LNCaP clone FGC (cell line): ENCODE measurements around the gene P2RX2.

ENCODE experiments used
- DNase-seq: peaks from one replicate; pipeline ENCODE4 v3.0.0-alpha.2; 2011; ENCODE audit warnings: low read depth
- H3K4me3 ChIP-seq: 2 replicates; pipeline ENCODE4 v1.5.1; 2011; ENCODE audit warnings: mild to moderate bottlenecking, low read depth, low read length, control low read depth
- TF ChIP-seq, protein P1 (sequence below): IDR thresholded peaks from 2 replicates; pipeline ENCODE4 v1.5.1; 2012; ENCODE audit warnings: mild to moderate bottlenecking; ENCODE audit not compliant: control insufficient read depth, insufficient read depth; ENCODE audit errors: extremely low read depth

The P2RX2 gene

DNA sequence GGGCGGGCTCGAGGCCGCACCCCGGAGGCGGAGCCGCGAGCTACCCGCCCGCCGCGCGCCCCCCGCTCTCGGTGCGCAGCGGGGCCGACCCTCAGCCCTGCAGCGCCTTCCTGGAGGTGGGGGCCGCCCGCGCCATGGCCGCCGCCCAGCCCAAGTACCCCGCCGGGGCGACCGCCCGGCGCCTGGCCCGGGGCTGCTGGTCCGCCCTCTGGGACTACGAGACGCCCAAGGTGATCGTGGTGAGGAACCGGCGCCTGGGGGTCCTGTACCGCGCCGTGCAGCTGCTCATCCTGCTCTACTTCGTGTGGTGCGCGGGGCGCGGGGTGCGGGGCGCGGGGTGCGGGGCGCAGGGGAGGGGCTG lies at the start of gene P2RX2:
Gene P2RX2, plus strand, starts transcription at position 94 of the 361 bp plus-strand sequence. Its CDS starts 41 bp downstream, at position 135.
- peak within 1 kb of the TSS; percentile 31 for H3K4me3 ChIP-seq
- DNase-seq = no peak
- TF ChIP-seq, protein P1, sequence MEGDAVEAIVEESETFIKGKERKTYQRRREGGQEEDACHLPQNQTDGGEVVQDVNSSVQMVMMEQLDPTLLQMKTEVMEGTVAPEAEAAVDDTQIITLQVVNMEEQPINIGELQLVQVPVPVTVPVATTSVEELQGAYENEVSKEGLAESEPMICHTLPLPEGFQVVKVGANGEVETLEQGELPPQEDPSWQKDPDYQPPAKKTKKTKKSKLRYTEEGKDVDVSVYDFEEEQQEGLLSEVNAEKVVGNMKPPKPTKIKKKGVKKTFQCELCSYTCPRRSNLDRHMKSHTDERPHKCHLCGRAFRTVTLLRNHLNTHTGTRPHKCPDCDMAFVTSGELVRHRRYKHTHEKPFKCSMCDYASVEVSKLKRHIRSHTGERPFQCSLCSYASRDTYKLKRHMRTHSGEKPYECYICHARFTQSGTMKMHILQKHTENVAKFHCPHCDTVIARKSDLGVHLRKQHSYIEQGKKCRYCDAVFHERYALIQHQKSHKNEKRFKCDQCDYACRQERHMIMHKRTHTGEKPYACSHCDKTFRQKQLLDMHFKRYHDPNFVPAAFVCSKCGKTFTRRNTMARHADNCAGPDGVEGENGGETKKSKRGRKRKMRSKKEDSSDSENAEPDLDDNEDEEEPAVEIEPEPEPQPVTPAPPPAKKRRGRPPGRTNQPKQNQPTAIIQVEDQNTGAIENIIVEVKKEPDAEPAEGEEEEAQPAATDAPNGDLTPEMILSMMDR = no peak

DNA sequence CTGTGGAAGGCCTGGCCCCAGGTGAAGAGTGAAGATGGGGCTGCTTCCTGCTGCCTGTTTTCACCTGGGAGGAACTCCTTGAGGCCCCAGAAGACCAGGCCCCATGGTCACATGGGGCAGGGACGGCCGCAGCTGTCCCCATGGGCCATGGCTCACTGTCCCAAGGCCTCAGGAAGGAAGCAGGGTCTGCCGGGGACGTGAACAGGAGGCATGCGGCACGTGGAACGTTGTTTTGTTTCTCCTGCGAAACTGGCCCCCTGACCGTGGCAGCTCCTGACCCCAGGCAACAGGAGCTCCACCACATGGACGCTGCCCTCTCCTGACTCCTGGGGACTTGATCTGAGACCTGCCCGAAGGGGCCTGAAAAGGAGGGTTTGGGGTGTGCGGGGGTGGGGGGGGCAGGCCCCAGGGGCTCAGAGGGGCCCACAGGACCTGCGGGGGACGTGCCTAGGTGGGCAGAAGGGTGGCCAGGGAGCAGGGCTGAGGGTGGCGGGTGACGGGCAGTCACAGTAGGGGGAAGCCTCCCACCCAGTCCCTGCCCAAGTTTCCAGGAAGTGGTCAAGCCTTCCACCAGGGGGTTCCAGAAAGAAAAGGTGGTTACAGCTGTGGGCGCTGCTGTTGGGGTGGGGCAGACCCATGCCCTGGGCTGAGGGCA lies 49.6 kb upstream of the P2RX2 start:
- TF ChIP-seq, protein P1 = 0 out of 2 replicates have a peak, but pooled peaks have one; percentile 9
- DNase-seq = no peak
- no peak overlapping the region for H3K4me3 ChIP-seq

DNA sequence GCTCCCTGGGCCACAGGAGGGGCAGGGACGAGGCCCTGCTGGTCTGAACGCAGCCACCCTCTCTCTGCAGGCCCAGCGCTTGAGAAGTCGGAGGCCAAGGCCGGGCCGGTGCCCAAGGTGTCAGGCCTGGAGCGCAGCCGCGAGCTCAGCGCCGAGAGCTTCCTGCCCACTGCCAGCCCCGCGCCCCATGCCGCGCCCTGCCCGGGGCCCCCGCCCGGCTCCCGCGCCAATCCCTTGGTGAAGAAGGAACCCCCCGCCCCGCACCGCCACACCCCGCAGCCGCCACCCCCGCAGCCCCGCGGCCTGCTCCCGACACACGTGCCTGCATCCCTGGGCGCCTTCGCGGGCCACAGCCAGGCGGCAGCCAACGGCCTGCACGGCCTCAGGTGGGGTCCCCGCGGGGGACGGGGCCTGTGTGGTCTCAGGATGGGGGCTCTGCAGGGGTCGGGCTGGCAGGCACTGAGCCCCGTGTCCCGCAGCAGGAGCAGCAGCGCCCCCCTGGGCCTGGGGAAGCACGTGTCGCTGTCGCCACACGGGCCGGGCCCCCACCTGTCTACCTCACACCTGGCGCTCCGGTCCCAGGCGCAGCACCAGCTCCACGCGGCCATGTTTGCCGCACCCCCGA lies 48.6 kb upstream of the P2RX2 start:
- TF ChIP-seq, protein P1 = no peak
- DNase-seq = no peak

DNA sequence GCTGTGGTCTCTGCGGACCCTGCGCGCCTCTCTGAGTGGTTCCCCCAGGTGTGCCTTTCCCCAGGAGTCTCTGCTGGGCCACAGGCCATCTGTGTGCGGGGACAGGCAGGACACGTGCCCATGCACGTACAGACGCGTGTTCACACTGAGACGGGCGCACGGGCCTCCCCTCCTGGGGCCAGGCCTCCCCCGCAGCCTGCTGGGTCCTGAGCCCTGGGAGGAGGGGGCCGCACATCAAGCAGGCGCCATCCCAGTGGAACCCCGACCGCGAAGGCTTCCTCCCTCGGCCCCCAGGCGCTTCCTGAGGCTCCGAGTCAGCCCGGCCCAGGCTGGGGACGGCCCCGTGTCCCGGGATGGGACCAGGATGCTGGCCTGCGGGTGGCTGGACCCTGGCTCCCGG lies 47.9 kb upstream of the P2RX2 start:
- DNase-seq = no peak
- TF ChIP-seq, protein P1 = no peak
- no peak overlapping the region for H3K4me3 ChIP-seq

More for the DNA sequence above, 48.6 kb upstream of the P2RX2 start:
- H3K4me3 ChIP-seq = no peak overlapping the region

DNA sequence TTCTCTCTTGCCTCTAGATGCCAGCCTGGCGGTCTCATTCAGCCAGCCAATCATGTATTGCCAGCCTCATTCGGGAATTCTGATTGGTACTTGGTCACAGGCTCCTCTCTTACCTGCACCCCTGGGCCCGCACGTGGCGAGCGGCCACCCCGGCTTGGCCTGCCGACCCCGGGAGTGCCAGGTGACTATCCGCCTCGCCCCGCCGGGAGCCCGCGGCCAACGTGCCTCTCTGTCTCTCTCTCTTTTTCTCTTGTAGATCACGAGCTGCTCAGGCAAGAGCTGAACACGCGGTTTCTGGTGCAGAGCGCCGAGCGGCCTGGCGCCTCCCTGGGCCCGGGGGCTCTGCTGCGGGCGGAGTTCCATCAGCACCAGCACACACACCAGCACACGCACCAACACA lies 47.5 kb upstream of the P2RX2 start:
- DNase-seq = no peak
- H3K4me3 ChIP-seq = no peak overlapping the region
- TF ChIP-seq, protein P1 = no peak

DNA sequence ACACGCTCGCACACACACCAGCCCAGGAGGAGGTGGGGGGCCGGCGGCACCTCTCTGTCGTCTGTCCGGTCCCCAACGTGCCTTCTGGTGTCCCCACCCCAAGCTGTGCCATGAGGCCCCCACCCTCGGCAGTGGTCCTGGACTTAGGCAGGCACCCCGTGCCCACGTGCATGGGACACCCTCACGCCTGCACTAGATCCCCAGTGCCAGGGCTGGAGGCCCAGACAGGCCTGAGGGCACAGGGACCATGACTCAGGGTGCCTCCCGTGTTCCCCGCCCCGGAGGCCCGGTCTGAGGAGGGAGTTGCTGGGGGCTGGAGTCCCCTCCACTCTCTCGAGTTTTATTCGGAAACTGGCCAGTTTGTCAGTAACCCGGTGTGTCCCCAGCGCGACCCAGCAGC lies 47.0 kb upstream of the P2RX2 start:
- no peak overlapping the region for H3K4me3 ChIP-seq
- no peak for DNase-seq
- TF ChIP-seq, protein P1 = no peak
